Measurements from ENCODE around the gene FREM3. TPM values are rescaled to one million over a fixed set of nuclear protein-coding genes. Genes with fewer than 3 reads are reported as not detected.

The FREM3 gene
- polyA plus RNA-seq, 1 of the 3 experiments (the other 2 are of a cell fraction): 0.03 TPM

DNA sequence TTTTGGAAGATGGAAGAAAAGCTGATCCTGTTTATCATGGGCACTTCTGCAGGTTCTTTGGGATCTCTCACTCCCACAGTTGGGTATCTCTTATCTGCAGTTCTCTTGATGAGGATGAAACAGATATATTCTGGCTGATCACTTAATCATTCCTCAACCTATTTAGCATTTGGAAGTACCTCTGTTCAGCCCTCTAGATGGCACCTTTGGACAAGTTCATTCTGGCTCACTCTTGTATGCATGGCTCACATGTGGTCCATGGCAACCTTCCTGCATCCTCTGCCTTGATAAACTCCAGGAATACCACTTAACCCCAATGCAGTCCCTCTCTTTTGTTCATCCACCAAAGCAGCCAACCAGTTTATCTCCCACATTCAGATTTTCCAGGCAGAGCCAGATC, 112.8 kb downstream of the FREM3 start:
- Histone ChIP-seq H3K4me2 (no peak overlapping the region), H3K9ac (no peak overlapping the region), H3K36me3 (replicated peaks in 1 of 2; ENCODE audit: control insufficient read depth in 1 of 2, insufficient read depth in 2 of 2, low read length in 1 of 2) (no peaks in the 10 kb centered on the region), H3K4me1 (ENCODE audit: control insufficient read depth in 1 of 2, insufficient read depth in 2 of 2, low read depth in 1 of 2, low read length in 1 of 2) (peaks cover 0 to 8% of the 10 kb centered on the region in 2 experiments; a peak in 1 of 4 replicates), H3K79me2 (ENCODE audit: insufficient read depth) (no peaks in the 10 kb centered on the region), H3K27me3 (ENCODE audit: insufficient read depth) (no peaks in the 10 kb centered on the region), H3K27ac (ENCODE audit: low read depth in 2 of 2, low read length in 1 of 2) (no peak overlapping the region), H3K9me3 (peaks cover 12% of the 10 kb centered on the region; the same call in 1 of the 2 replicates), H3F3A (replicated peaks; ENCODE audit: insufficient read depth) (peaks cover 7% of the 10 kb centered on the region), H3K4me3 (ENCODE audit: low read depth in 2 of 2, low read length in 1 of 2) (no peak overlapping the region), H2AFZ (ENCODE audit: low read depth) (no peak overlapping the region), H4K20me1 (ENCODE audit: insufficient read depth) (no peaks in the 10 kb centered on the region), H3K9me2 (no peaks in the 10 kb centered on the region)
- no peak for DNase-seq
- ChIA-PET CTCF (no interaction called here), POLR2A (no interaction called here)
- TF ChIP-seq SMC3 (IDR thresholded peaks at IDR 0.05; ENCODE audit: low read depth, low read length): 0 out of 2 replicates have a peak, but pooled peaks have one; percentile 7
- peak; percentile 29 for TF ChIP-seq RAD21 (IDR thresholded peaks at IDR 0.05; ENCODE audit: low read length)
- peak; percentile 39 for TF ChIP-seq CTCF (IDR thresholded peaks at IDR 0.05)
- TF ChIP-seq ELF1 (IDR thresholded peaks at IDR 0.05): no peak
- no peak for TF ChIP-seq FOXM1 (IDR thresholded peaks at IDR 0.05; ENCODE audit: low read depth)

- ChIA-PET POLR2A (no interaction called here), CTCF (interaction anchor here (1.2 kb wide), 1 partner anchor 9 kb away, joined by 3 read pairs; no protein-coding TSS in a partner anchor)
- no peak for DNase-seq
- Histone ChIP-seq H3K9ac (peak overlapping the region; percentile 27; the same call in 1 of the 2 replicates), H3K27ac (ENCODE audit: low read depth in 2 of 2, low read length in 1 of 2) (peak overlapping the region in 1 of 2 experiments; percentile 60; a peak in 2 of 4 replicates), H3K27me3 (ENCODE audit: insufficient read depth) (no peaks in the 10 kb centered on the region), H3K36me3 (replicated peaks in 1 of 2; ENCODE audit: control insufficient read depth in 1 of 2, insufficient read depth in 2 of 2, low read length in 1 of 2) (no peaks in the 10 kb centered on the region), H3K4me3 (ENCODE audit: low read depth in 2 of 2, low read length in 1 of 2) (no peak overlapping the region), H3F3A (replicated peaks; ENCODE audit: insufficient read depth) (peaks cover 7% of the 10 kb centered on the region), H2AFZ (ENCODE audit: low read depth) (no peak overlapping the region), H3K9me2 (no peaks in the 10 kb centered on the region), H3K4me2 (peak overlapping the region; percentile 37; the same call in 1 of the 2 replicates), H3K79me2 (ENCODE audit: insufficient read depth) (no peaks in the 10 kb centered on the region), H4K20me1 (ENCODE audit: insufficient read depth) (no peaks in the 10 kb centered on the region), H3K4me1 (ENCODE audit: control insufficient read depth in 1 of 2, insufficient read depth in 2 of 2, low read depth in 1 of 2, low read length in 1 of 2) (peaks cover 0 to 8% of the 10 kb centered on the region in 2 experiments; a peak in 1 of 4 replicates), H3K9me3 (peaks cover 12% of the 10 kb centered on the region; the same call in 1 of the 2 replicates)
- TF ChIP-seq SIN3A (IDR thresholded peaks at IDR 0.05; ENCODE audit: borderline replicate concordance, low read depth, low read length): no peak
- peak; percentile 44; the same call in 1 of the 2 replicates for TF ChIP-seq PBX3 (IDR thresholded peaks at IDR 0.05)
These were observed 114.4 kb downstream of the FREM3 start for GRCh38 chr4:143586080-143586479.

DNA sequence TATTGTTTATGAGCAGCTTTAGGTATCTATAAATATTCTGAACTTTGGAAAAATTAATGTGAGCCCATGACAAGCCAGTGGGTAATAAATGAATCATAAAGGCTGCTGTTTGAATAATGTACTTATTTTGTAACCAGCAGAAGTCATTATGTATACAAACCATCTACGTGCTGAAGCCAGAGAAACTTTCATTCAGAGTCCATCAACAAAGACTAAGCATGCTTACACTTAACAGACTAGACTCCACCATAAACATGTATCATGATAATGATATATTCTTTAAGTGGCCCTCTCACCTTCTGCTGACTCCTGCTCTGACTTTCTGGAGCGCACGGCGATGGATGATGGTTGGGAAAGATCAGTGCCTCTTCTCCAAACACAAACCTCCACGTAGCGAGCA, 114.9 kb downstream of the FREM3 start:
- no peak for DNase-seq
- no peak overlapping the region for H2AFZ ChIP-seq (ENCODE audit: low read depth)
- no peaks in the 10 kb centered on the region for H3K9me2 ChIP-seq
- 70% methylated on average over 6 of the region's 6 CpGs for WGBS (ENCODE audit: low lambda C conversion rate)
- H4K20me1 ChIP-seq (ENCODE audit: insufficient read depth): no peaks in the 10 kb centered on the region
- H3K36me3 ChIP-seq (replicated peaks in 1 of 2; ENCODE audit: control insufficient read depth in 1 of 2, insufficient read depth in 2 of 2, low read length in 1 of 2): no peaks in the 10 kb centered on the region
- H3K4me1 ChIP-seq (ENCODE audit: control insufficient read depth in 1 of 2, insufficient read depth in 2 of 2, low read depth in 1 of 2, low read length in 1 of 2): peaks cover 0 to 8% of the 10 kb centered on the region in 2 experiments; a peak in 1 of 4 replicates
- peaks cover 7% of the 10 kb centered on the region for H3F3A ChIP-seq (replicated peaks; ENCODE audit: insufficient read depth)
- no peaks in the 10 kb centered on the region for H3K27me3 ChIP-seq (ENCODE audit: insufficient read depth)
- peak overlapping the region; percentile 37; the same call in 1 of the 2 replicates for H3K4me2 ChIP-seq
- CTCF ChIA-PET: interaction anchor here (1.2 kb wide), 1 partner anchor 9 kb away, joined by 3 read pairs; no protein-coding TSS in a partner anchor
- peak overlapping the region; percentile 27; the same call in 1 of the 2 replicates for H3K9ac ChIP-seq
- POLR2A ChIA-PET: no interaction called here
- H3K9me3 ChIP-seq: peaks cover 12% of the 10 kb centered on the region; the same call in 1 of the 2 replicates
- no peak overlapping the region for H3K4me3 ChIP-seq (ENCODE audit: low read depth in 2 of 2, low read length in 1 of 2)
- H3K27ac ChIP-seq (ENCODE audit: low read depth in 2 of 2, low read length in 1 of 2): peak overlapping the region in 1 of 2 experiments; percentile 60; a peak in 2 of 4 replicates
- no peaks in the 10 kb centered on the region for H3K79me2 ChIP-seq (ENCODE audit: insufficient read depth)
- TF ChIP-seq YY1 (IDR thresholded peaks at IDR 0.05; ENCODE audit: low read depth): no peak
- no peak for TF ChIP-seq FOXJ3 (CRISPR knock-in tag; IDR thresholded peaks at IDR 0.05)
- TF ChIP-seq MXI1 (IDR thresholded peaks at IDR 0.05; ENCODE audit: low read depth, low read length): no peak
- no peak for TF ChIP-seq SMC3 (IDR thresholded peaks at IDR 0.05; ENCODE audit: low read depth, low read length)
- no peak for TF ChIP-seq GATA2 (CRISPR knock-in tag; IDR thresholded peaks at IDR 0.05)
- TF ChIP-seq FOXM1 (IDR thresholded peaks at IDR 0.05; ENCODE audit: low read depth): no peak
- no peak for TF ChIP-seq RFX5 (IDR thresholded peaks at IDR 0.05; ENCODE audit: low read length)
- no peak for TF ChIP-seq REST (IDR thresholded peaks at IDR 0.05; ENCODE audit: low read depth, low read length)
- no peak for TF ChIP-seq EZH2phosphoT487 (IDR thresholded peaks at IDR 0.05; ENCODE audit: borderline replicate concordance, low read depth)

Measured in SK-N-SH (cell line).